ENCODE measurements around the gene LDLRAD4.

The LDLRAD4 gene

GRCh38 chr18:13217466-13217961 is 1.0 kb upstream of the LDLRAD4 start:
- peak overlapping the region; percentile 37 for H3K4me3 ChIP-seq (ENCODE audit: low read depth, low read length)
- in situ Hi-C loops (cut with HindIII; ENCODE audit: low sequenced_read_pairs) = no loop called here
- no peak for TF ChIP-seq CTCF (IDR thresholded peaks at IDR 0.05; ENCODE audit: low read depth, low read length, missing control alignments)
- no peak for DNase-seq (ENCODE audit: low read depth)

GRCh38 chr18:13217971-13218367 is 591 bp upstream of the LDLRAD4 start:
- TF ChIP-seq CTCF (IDR thresholded peaks at IDR 0.05; ENCODE audit: low read depth, low read length, missing control alignments) = no peak
- no peak for DNase-seq (ENCODE audit: low read depth)
- peak overlapping the region; percentile 37 for H3K4me3 ChIP-seq (ENCODE audit: low read depth, low read length)
- in situ Hi-C loops (cut with HindIII; ENCODE audit: low sequenced_read_pairs) = no loop called here

- DNase-seq (ENCODE audit: low read depth) = no peak
- peak overlapping the region; percentile 37 for H3K4me3 ChIP-seq (ENCODE audit: low read depth, low read length)
- TF ChIP-seq CTCF (IDR thresholded peaks at IDR 0.05; ENCODE audit: low read depth, low read length, missing control alignments) = no peak
- in situ Hi-C loops (cut with HindIII; ENCODE audit: low sequenced_read_pairs) = no loop called here
Observed at GRCh38 chr18:13218997-13219396, 437 bp downstream of the LDLRAD4 start.

- no peak for TF ChIP-seq CTCF (IDR thresholded peaks at IDR 0.05; ENCODE audit: low read depth, low read length, missing control alignments)
- in situ Hi-C loops (cut with HindIII; ENCODE audit: low sequenced_read_pairs) = no loop called here
- no peak overlapping the region for H3K4me3 ChIP-seq (ENCODE audit: low read depth, low read length)
- DNase-seq (ENCODE audit: low read depth) = no peak
Observed at GRCh38 chr18:13219593-13220159, 1.1 kb downstream of the LDLRAD4 start.

GRCh38 chr18:13220361-13220991 is 1.9 kb downstream of the LDLRAD4 start:
- in situ Hi-C loops (cut with HindIII; ENCODE audit: low sequenced_read_pairs) = no loop called here
- no peak for DNase-seq (ENCODE audit: low read depth)
- TF ChIP-seq CTCF (IDR thresholded peaks at IDR 0.05; ENCODE audit: low read depth, low read length, missing control alignments) = no peak
- no peak overlapping the region for H3K4me3 ChIP-seq (ENCODE audit: low read depth, low read length)

- peak; percentile 13 for DNase-seq (ENCODE audit: low read depth)
- H3K4me3 ChIP-seq (ENCODE audit: low read depth, low read length) = no peak overlapping the region
- TF ChIP-seq CTCF (IDR thresholded peaks at IDR 0.05; ENCODE audit: low read depth, low read length, missing control alignments) = no peak
- in situ Hi-C loops (cut with HindIII; ENCODE audit: low sequenced_read_pairs) = no loop called here
Observed at GRCh38 chr18:13221869-13222855, 3.6 kb downstream of the LDLRAD4 start.

Data from astrocyte of the cerebellum (primary cell).